Putamen (tissue), 1 donor: Measurements from ENCODE around the gene KAZALD1.
A peak's percentile ranks its signal among the peaks of the same experiment; 100 is the strongest.
"Not testable (repeated sequence)": the region's sequence is repeated elsewhere in the genome, so short reads cannot be mapped to it uniquely, and the experiment has no call there.

ENCODE experiments used
- DNase-seq: peaks from one replicate; pipeline ENCODE4 v3.0.0-alpha.2; 2016; ENCODE audit warnings: low spot score

Gene KAZALD1

DNA sequence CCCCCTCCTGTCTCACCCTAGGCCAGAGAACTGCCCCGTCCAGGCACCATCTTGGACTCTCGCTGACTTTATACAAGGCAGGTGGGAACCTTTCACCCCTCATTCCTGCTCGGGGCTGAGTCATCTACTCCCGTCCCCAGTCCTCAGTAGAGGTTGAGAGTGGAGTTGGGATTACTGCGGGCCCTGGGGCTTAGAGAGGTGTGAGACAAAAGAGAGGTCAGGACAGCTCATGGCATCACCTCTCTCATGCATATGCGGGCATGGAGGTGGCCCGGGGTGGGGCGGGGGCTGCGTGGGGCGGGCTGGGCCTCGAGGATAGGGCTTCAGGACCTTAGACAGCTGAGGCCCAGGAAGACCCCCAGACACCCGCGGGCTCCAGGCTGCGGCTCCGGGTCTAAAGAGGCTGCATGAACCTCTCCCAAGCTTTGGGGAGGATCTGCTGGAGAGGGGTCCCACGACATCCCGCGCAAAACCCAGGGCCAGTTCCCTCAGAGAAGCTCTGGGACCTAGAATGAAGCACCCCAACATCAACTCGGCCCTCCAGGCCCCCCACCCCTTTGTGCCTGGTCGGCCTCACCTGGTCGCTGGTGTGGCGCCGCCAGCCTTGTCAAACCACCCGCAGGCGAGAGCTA, 31.2 kb upstream of the KAZALD1 start:
- DNase-seq, result no peak

DNA sequence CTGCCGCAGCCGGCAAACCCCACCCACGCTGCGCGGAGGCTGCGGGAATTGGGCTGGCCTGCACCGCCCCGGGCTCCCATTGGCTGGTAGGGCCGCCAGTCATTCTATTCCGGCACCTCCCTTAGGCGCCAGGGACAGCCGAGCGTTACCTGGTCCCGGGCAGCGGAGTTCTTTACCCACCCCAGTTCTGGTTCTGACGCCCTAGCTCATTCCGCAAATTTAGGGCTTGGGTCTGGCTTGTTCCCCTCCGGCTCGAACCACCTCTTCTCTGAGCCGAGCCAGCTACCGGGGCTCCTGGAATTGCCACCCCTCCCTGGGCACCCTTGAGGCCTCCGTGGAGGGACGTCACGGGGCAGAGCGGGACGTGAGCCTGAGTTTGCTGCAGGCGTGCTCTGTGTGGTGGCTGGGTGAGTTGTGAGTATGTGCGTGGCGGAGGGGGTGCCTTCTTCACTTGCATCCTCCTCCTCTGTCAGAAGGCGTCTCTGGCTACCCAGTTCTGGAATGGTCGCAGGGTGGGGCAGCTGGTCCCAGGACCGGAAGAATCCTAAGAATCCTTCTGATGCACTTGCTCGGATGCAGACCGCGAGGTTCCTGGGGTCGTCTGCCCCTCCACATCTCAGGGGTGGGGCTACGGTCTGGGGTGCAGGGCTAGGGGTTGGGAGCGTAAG, 30.5 kb upstream of the KAZALD1 start, which contains the start of the genes PDZD7 and SFXN3:
Gene PDZD7, minus strand, starts transcription at position 2 of the 668 bp plus-strand sequence. CDS start 910 bp downstream, outside the sequence.
Gene SFXN3, plus strand, starts transcription at position 107 of the 668 bp plus-strand sequence. CDS start 3,461 bp downstream, outside the sequence.
- DNase-seq, result peak; percentile 95

DNA sequence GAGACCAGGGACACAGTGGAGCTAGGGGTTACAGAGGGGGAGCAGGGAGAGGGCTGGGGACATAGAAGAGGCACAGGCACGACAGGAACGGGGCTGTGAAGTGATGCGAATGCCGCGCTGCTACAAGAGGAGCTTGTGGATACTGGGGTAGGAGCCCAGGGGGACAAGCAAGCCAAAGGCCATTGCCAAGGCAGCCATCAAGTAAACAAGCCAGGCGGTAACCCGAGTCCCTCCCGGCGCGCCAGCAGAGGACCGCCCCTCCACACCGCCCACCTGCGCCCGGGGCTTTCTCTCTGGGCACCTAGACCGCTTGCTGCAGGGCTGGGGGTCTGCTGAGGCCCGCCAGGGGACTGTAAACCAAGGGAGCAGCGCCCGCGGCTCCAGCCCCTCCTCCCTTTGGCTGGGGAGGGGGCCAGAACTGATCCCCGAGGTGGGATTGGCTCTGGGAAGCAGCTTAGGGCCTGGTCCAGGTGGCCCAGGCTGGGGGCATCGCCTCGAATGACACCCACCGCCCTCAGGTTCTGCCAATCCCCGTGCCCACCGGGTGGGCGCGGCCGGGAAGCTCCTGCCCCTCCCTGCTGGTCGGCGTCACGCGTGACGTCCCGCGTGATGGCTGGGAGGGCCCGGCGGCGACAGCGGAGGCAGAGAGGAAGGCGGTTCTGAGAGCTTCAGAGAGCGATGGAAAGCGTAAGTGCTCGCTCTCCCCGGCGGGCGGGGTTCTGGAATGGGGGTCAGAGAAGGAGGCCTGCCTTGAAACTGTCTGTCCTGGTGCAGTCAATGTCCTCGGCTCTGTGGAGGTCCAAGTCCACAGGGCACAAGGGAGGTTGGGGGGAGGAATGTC, 29.8 kb upstream of the KAZALD1 start:
- peak; percentile 91 for DNase-seq

DNA sequence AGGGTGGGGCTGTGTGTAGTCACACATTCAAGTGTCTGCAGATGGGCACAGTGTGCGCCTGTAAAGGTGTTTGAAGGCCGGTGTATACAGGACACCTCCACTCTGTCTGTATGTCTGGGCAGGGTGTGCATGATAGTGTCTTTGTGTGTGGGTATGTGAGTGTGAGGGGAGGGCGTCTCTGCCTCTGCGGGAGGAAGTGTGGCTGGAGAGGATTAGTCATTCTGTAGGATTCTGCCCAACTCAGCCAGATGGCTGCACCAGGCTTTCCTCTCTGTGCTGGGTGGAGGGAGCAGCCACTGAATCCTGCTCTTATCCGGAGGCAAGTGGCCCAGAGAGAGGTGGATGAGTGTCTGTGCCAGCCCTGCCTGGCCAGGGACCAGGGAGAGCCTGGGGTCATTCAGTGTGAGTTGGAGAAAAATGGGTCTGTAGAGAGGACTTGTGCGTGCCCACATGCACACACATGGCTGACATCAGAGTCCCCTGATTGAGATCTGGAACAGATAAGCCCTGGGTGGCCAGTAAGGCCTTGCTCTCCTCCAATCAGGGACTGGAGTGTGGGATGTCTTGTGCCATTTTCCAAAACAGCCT, 29.1 kb upstream of the KAZALD1 start:
- peak; percentile 70 for DNase-seq

DNA sequence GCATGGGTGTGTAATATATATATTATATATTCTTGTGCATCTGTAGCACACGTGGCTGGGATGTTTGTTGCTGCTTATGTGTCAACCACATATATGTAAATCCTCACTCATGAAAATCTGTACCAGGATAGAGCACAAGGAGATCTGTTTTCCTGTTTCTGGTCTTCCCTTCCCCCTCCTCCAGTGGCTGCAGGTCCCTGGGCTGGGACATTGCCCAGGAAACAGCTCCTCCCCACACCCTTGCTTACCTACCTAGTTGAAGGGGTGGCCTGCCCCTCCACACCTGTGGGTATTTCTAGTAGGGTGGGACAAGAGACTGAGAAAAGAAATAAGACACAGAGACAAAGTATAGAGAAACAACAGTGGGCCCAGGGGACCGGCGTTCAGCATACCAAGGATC, 28.5 kb upstream of the KAZALD1 start:
- DNase-seq, result no peak

DNA sequence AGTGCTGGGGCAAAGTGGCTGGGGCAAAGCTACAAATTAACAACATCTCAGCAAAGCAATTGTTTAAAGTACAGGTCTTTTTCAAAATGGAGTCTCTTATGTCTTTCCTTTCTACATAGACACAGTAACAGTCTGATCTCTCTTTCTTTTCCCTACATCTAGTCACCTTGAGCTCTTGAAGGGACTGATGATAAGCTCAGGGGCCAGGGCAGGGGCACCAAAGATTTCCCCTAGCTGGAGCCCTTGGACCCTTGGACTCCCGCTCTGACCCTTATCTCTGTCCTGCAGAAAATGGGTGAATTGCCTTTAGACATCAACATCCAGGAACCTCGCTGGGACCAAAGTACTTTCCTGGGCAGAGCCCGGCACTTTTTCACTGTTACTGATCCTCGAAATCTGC, 27.4 kb upstream of the KAZALD1 start:
- DNase-seq, result not testable (repeated sequence)

DNA sequence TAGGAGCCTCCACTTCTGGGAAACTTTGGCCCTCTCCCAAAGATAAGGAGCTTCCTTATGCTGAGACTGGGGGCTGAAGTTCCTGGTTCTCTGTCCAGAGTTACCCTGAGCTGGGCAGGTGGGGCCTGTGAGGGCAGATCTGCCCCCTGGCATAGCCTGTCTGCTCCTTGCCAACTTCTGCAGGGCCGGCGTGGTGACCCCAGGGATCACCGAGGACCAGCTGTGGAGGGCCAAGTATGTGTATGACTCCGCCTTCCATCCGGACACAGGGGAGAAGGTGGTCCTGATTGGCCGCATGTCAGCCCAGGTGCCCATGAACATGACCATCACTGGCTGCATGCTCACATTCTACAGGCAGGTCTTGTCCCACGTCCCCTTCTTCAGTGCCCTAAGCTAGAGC, 26.5 kb upstream of the KAZALD1 start:
- DNase-seq, result no peak

DNA sequence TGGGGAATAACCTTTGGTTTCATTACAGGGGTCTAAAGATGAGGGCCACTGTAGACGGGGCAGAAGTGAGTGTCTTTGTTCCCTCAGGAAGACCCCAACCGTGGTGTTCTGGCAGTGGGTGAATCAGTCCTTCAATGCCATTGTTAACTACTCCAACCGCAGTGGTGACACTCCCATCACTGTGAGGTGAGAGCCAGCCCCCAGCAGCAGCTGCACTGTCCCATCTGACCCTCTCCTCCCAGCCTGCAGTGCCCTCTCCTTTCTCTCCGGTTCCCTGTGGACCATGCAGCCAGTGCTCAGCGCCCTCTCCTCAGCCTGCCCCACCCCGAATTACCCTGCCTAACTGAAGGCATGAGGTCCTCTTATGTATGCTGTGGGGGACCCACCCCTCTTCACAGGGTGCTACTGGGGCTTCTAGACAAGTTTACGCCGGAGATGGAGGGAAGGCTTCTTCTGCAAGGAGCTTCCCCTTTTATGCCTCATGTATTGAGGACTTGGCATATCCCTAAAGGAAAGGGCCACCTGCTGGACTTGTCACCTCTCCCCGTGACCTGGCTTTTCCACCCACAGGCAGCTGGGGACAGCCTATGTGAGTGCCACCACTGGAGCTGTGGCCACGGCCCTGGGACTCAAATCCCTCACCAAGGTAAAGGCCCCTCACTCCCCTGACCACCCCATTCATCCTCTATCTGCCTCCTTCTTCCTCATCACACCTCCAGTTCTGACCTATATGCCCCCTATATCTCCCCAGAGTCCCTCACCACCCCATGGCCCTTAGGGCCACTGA, 25.7 kb upstream of the KAZALD1 start:
- DNase-seq, result no peak

DNA sequence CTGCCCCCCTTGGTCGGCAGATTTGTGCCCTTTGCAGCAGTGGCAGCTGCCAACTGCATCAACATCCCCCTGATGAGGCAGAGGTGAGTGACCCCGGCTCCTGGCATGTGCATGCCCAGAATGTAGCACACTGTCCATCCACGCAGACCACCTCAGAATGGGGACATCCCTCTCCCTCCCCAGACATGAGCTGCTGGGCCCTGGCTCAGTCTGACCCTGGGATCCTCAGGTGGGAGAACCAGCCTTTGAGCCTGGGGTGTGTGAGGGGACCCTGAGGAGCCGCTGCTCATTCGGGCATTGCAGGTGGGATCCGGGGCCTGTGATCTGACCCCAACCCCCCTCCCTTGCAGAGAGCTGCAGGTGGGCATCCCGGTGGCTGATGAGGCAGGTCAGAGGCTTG, 25.1 kb upstream of the KAZALD1 start:
- no peak for DNase-seq

DNA sequence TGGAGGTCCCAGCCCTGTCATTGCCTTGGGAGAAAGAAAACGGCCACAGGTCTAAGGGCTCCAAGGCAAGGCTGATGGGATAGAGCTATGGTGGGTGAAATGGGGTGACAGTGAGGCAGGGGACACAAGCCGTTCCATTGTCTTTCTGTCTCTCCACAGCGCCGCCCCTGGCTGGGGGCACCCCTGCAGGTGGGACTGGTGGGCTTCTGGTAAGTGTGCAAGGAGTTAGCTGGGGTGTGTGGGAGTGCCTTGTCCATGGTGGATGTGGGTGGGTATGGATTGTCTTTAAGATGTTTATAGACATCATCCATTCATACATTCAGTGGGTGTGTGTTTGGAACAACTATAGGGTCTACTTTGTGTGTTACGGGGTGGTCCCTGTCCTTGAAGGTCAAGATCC, 23.3 kb upstream of the KAZALD1 start:
- DNase-seq, result no peak

DNA sequence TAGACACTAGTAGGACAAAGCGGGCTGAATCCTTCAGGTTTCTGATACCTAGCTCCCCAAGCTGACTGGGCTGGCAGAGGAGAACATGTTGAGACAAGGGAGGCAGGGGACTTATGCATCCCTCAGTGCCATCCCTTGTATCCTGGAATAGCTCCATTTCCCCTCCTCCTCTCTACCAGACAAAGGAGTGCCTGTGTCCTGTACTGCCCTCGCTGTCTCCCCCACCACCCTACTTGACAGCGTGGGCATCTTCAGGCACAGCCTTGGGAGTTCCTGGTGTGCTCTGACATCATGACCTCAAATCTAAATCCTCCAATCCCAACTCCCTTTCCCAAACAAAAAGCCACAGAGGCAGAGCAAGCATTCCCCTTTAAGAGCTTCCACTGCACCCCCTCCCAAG, 21.7 kb upstream of the KAZALD1 start:
- no peak for DNase-seq

DNA sequence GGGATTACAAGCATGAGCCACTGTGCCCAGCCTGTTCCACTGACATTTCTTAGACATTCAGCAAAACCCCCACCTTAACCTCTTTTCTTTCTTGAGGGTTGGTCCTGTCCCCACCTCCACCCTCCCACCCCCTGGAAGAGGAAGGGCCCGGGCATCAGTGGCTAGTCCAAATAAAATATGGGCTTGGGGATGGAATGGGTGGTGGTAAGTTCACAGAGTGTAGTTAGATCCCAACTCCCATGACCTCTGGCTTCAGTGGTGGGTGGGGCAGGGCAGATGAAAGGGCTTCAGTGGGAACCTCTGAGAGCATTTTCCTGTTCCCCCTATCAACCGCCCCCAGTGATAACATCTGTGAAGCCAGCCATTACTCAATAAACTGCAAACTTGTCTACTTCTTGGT, 20.9 kb upstream of the KAZALD1 start:
- no peak for DNase-seq

DNA sequence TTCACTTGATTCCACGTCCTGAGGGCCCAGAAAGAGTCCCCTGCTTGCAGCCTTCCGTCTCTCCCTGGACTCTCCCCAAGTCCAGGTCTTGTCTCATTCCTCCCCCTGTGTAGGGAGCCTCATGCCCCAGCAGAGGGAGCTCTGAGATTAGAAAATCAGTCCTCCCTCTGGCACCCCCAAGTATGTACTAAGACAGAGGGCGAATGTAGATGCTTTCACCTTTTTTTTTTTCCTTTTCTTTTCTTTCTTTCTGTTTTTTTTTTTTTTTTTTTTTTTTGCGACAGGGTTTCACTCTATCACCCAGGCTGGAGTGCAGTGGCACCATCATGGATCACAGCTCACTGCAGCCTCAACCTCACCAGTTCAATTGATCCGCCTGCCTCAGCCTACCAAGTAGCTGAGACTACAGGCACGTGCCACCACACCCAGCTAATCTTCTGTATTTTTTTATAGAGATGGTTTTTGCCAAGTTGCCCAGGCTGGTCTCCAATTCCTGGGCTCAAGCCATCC, 20.5 kb upstream of the KAZALD1 start:
- DNase-seq, result peak; percentile 87

DNA sequence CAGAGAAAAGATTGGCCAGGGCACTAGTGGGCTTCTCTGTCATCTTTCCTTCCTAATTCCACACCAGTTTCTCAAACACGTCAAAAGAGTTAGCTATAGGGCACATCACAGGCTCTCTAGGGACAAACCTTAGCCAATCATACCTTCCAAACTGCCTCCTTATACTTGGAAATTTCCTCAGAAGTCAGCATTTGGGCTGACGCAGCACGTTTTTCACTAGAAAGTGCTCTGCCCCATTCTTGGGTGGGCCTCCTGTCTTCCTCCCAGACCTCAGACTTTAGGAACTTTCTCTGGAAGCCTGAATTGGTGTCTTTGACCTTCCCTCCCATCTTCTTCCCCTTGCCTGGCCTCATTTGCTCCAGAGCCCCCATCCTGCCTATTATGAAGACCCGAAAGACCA, 19.7 kb upstream of the KAZALD1 start:
- no peak for DNase-seq

DNA sequence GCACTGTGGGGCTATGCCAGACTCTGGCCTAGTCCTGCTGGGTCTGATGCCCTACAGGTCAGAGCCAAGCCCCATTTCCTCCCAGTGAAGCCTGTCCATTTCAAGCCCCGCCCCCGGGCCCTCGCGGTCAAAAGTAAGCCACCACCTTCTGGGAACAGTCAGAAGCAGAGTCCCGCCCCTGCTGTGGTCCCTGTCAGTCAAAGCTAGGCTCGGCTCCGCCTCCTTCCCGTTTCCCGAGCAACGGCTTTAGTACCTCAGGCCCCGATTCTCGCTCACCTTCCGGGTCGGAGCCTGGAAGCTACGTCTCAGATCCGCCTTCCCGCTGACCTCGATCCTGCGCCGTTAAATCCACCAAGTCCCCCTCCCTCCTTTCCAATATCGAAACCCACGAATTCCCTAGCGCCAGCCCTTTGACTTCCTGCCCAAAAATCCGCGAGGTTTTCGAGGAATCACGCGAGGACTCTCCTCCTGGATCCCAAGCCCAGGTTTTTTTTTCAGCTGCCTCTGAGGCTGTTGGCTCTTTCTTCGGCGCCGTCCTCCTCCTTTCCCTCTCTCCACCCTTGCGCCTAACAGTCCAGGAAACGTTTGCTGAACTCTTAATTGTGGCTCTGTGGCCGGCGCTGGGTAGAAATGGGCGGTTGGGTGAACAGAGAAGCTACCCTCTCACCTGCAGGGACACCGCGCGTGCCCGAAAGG, 19.0 kb upstream of the KAZALD1 start:
- DNase-seq, result peak; percentile 84

DNA sequence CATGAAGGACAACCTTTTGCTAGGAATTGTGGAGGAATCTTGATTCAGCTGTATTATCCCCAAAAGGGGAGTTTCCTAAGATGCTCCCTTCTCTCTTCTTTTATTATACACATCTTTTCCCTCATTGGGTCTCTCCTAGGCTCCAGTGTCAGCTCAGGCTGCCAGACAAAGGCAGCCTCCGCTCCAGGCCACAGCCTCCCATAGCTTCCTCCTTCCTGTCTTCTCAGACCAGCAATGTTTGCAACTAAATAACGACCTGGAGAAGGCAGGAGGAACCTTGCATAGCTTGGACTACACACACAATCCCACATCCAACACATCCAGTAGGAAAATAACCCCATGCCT, 18.5 kb upstream of the KAZALD1 start:
- no peak for DNase-seq

DNA sequence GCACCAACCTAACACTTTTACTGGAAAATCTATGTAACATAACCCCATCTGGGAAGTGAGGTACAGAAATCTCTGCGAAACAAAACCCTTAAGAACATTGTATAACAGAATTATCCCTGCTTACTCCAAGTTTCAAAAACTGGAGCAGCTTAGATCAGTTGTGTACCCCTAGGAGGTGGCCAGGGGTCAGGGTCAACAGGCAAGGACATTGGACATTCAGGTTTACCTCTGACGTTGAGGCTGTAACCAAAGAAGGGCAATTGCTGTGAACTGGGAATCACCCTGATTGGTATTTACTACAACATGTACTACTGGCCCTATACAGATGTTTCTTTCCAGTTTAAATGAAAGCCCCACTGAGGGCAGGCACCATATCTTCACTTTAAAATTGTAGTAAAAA, 17.7 kb upstream of the KAZALD1 start:
- DNase-seq, result no peak

DNA sequence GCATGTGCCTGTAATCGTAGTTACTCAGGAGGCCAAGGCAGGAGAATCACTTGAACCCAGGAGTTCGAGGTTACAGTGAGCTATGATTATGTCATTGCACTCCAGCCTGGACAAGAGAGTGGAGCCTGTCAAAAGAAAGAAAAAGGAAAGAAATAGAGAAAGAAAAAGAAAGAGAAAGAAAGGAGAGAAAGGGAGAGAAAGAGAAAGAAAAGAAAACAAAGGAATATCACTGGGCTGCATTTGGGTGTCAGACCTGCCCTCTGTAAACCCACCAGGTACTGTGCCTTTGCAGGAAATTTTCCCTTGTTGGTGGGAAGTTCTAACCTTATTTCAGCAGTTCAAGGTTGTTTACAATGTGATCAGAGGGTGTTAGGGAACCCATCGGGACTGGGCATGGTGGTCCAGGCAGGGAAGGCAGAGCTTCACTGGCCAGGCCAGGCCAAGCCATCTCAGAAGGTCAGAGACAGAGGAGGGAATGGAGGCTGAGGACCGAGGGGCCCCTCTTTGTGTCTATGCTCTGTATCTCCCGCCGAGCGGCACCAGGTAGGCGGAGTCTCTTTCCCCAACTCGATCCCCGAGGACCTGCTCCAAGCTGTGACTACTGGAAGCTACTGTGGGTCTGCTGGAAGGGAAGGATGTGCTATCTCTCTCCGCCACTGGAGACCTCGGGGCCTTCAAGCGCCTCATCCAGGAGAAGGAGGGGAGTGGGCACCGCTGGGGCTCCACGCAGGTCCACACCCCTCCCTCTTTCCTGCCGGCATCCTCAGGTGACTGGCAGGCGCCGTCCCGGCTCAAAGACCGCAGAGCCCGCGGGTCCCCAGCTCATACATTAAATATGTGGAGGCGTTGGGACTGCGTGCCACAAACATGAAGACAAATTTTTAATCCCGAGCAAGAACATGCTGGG, 15.2 kb upstream of the KAZALD1 start:
- DNase-seq, result no peak

DNA sequence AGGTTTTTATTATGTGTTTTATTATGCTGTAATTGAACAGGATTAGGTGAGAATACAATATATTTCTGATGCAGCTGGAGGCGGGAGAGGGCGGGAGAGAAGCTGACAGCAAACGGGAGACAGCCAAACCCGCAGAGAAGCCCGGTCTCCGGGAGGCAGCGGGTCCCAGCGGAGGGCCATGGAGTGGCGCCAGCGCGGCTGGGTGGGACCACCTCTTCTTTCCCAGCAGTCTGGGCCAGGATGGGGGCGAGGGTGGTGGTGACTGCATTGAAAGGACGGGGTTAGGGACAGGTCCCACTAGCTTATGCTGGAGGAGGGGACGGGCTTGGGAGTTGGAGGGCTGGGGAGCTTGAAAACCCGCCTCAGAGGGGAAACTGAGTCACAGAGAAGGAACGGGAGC, 14.5 kb upstream of the KAZALD1 start:
- no peak for DNase-seq
